ENCODE measurements around the gene MMEL1. TPM values are rescaled to one million over a fixed set of nuclear protein-coding genes. Genes with fewer than 3 reads are reported as not detected.

Gene MMEL1
- total RNA-seq, 2 experiments from 2014 or later, result 0.67 to 1.8 TPM

DNA sequence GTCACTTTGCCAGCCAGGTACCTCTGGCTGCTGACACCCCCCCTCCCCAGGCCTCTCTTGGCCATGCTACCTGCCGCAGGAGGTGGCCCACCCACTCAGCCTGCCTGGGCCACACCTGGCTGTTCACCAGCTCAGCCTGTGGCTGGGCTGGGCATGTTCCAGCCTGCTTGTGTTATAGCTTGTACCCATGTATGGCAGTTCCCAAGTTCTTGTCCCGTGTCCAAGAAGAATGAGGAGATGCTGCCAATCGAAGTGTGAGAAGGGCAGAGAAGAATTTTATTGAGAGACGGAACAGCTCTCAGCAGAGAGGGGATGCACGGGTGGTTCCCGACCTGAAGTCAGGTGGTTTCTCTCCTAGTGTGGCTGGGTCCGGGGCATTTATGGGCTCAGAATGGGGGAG, 3.9 kb upstream of the MMEL1 start:
- no peak for DNase-seq
- POLR2A ChIA-PET, result interaction anchor here (0.8 kb wide), 1 partner anchor 13 kb away, joined by 3 read pairs; no protein-coding TSS in a partner anchor
- TF ChIP-seq, protein P1, sequence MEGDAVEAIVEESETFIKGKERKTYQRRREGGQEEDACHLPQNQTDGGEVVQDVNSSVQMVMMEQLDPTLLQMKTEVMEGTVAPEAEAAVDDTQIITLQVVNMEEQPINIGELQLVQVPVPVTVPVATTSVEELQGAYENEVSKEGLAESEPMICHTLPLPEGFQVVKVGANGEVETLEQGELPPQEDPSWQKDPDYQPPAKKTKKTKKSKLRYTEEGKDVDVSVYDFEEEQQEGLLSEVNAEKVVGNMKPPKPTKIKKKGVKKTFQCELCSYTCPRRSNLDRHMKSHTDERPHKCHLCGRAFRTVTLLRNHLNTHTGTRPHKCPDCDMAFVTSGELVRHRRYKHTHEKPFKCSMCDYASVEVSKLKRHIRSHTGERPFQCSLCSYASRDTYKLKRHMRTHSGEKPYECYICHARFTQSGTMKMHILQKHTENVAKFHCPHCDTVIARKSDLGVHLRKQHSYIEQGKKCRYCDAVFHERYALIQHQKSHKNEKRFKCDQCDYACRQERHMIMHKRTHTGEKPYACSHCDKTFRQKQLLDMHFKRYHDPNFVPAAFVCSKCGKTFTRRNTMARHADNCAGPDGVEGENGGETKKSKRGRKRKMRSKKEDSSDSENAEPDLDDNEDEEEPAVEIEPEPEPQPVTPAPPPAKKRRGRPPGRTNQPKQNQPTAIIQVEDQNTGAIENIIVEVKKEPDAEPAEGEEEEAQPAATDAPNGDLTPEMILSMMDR (IDR thresholded peaks at IDR 0.05), result no peak

GRCh38 chr1:2635361-2636010, 2.7 kb upstream of the MMEL1 start:
- Mint-ChIP-seq H3K27me3 (peaks cover 15% of the 10 kb centered on the region), H3K4me1 (ENCODE audit: low read depth) (peaks cover 7% of the 10 kb centered on the region), H3K36me3 (ENCODE audit: low read depth) (no peaks in the 10 kb centered on the region), H3K4me3 (no peak overlapping the region), H3K27ac (no peak overlapping the region), H3K9me3 (no peaks in the 10 kb centered on the region)
- ChIA-PET CTCF (no interaction called here), POLR2A (no interaction called here)
- DNase-seq (no peak), ATAC-seq (ENCODE audit: poor library complexity) (no peak)
- intact Hi-C loops (cut with DNase I, micrococcal nuclease), result no loop called here
- Histone ChIP-seq H3K4me1 (ENCODE audit: insufficient read depth, low read length) (peaks cover 4% of the 10 kb centered on the region), H3K27me3 (ENCODE audit: control insufficient read depth in 1 of 2, insufficient read depth in 2 of 2, low read length in 2 of 2) (peaks cover 0 to 3% of the 10 kb centered on the region in 2 experiments), H3K36me3 (ENCODE audit: insufficient read depth, low read length) (no peaks in the 10 kb centered on the region), H3K9me3 (ENCODE audit: control insufficient read depth in 1 of 2, insufficient read depth in 1 of 2, low read length in 2 of 2) (peaks cover 0 to 27% of the 10 kb centered on the region in 2 experiments), H3K4me3 (ENCODE audit: low read length) (no peak overlapping the region), H3K27ac (ENCODE audit: low read depth in 1 of 2, low read length in 2 of 2) (no peak overlapping the region)
- TF ChIP-seq, protein P1 (IDR thresholded peaks at IDR 0.05), result no peak

More for the DNA sequence above, 3.9 kb upstream of the MMEL1 start:
- Mint-ChIP-seq H3K27me3 (peaks cover 5% of the 10 kb centered on the region), H3K27ac (no peak overlapping the region), H3K4me1 (ENCODE audit: low read depth) (peaks cover 7% of the 10 kb centered on the region), H3K9me3 (no peaks in the 10 kb centered on the region), H3K36me3 (ENCODE audit: low read depth) (no peaks in the 10 kb centered on the region), H3K4me3 (no peak overlapping the region)
- H3K27me3 ChIP-seq (ENCODE audit: control insufficient read depth in 1 of 2, insufficient read depth in 2 of 2, low read length in 2 of 2), result no peaks in the 10 kb centered on the region
- H3K4me1 ChIP-seq (ENCODE audit: insufficient read depth, low read length), result peaks cover 13% of the 10 kb centered on the region
- H3K4me3 ChIP-seq (ENCODE audit: low read length), result no peak overlapping the region
- no peak for ATAC-seq (ENCODE audit: poor library complexity)
- H3K27ac ChIP-seq (ENCODE audit: low read depth in 1 of 2, low read length in 2 of 2), result no peak overlapping the region
- H3K36me3 ChIP-seq (ENCODE audit: insufficient read depth, low read length), result no peaks in the 10 kb centered on the region
- intact Hi-C loops (cut with DNase I, micrococcal nuclease), result no loop called here
- CTCF ChIA-PET, result no interaction called here
- H3K9me3 ChIP-seq (ENCODE audit: control insufficient read depth in 1 of 2, insufficient read depth in 1 of 2, low read length in 2 of 2), result peaks cover 0 to 22% of the 10 kb centered on the region in 2 experiments

DNA sequence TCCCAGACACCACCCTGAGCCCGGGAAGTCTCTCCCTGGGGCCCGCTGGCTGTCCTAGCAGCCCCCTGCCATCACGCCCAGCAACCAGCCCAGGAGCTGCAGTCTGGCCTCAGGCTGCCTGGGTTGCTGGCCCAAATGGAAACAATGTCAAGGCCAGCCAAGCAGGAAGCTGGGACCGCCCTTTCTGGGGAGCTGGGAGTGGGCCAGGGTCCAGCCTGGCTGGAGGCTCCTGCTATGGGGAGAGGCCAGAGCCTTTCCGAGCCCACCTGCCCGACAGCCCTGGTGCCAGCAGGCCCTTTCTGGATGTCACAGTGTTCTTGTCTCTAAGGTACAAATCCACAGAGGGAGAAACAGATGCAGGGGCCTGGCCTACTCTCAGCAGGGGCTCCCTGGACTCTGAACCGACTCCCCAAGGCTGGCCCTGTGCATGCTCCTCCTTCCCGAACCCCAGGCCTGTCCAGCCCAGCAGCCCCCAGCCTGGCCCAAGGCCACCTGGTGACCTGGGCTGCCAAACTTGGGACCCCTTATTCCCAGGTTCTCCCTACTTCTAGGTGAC, 1.2 kb upstream of the MMEL1 start:
- Histone ChIP-seq H3K4me1 (ENCODE audit: insufficient read depth, low read length) (peaks cover 4% of the 10 kb centered on the region), H3K4me3 (ENCODE audit: low read length) (no peak overlapping the region), H3K27me3 (ENCODE audit: control insufficient read depth in 1 of 2, insufficient read depth in 2 of 2, low read length in 2 of 2) (peaks cover 11 to 12% of the 10 kb centered on the region in 2 experiments), H3K36me3 (ENCODE audit: insufficient read depth, low read length) (no peaks in the 10 kb centered on the region), H3K27ac (ENCODE audit: low read depth in 1 of 2, low read length in 2 of 2) (no peak overlapping the region), H3K9me3 (ENCODE audit: control insufficient read depth in 1 of 2, insufficient read depth in 1 of 2, low read length in 2 of 2) (peaks cover 0 to 41% of the 10 kb centered on the region in 2 experiments)
- Mint-ChIP-seq H3K4me1 (ENCODE audit: low read depth) (peaks cover 3% of the 10 kb centered on the region), H3K27me3 (peaks cover 26% of the 10 kb centered on the region), H3K27ac (no peak overlapping the region), H3K36me3 (ENCODE audit: low read depth) (no peaks in the 10 kb centered on the region), H3K9me3 (no peaks in the 10 kb centered on the region), H3K4me3 (no peak overlapping the region)
- intact Hi-C loops (cut with DNase I, micrococcal nuclease), result loop anchor here in 1 of 2 experiments (5.0 kb wide), 1 partner anchor 858 kb away; no protein-coding TSS in a partner anchor
- DNase-seq (no peak), ATAC-seq (ENCODE audit: poor library complexity) (no peak)
- TF ChIP-seq, protein P1 (IDR thresholded peaks at IDR 0.05), result no peak
- CTCF ChIA-PET, result no interaction called here
- POLR2A ChIA-PET, result interaction anchor here (0.6 kb wide), 1 partner anchor 219 kb away, joined by 3 read pairs; no protein-coding TSS in a partner anchor
